Stomach (tissue), 4 donors: ENCODE data around the gene SMAP1.

Source experiments
- CTCF ChIP-seq, 7 experiments: fragments of 450-650 bp in 4 of 7; fragments of 200-600 bp in 3 of 7; sonication (generic) in 3 of 7; IDR thresholded peaks; one replicate each; pipeline ENCODE4 v1.5.1; 2016 to 2019; ENCODE audit warnings: antibody characterized with exemption in 7 of 7, control low read depth in 2 of 7, mild to moderate bottlenecking in 1 of 7
- POLR2AphosphoS5 ChIP-seq, 3 donors: sonication (generic); formaldehyde crosslinking; IDR thresholded peaks; one replicate each; pipeline ENCODE4 v1.6.1; 2016; ENCODE audit warnings: antibody characterized with exemption in 3 of 3

- TF ChIP-seq CTCF (IDR thresholded peaks at IDR 0.05) = no peak
- TF ChIP-seq POLR2AphosphoS5 (IDR thresholded peaks at IDR 0.05) = no peak
Observed at GRCh38 chr6:70675822-70676221, 8.1 kb downstream of the SMAP1 start.
